Measurements from ENCODE around the gene DECR2.
"Not testable (repeated sequence)": the region's sequence is repeated elsewhere in the genome, so short reads cannot be mapped to it uniquely, and the experiment has no call there.

The DECR2 gene

GRCh38 chr16:367333-367903 lies 34.3 kb upstream of the DECR2 start:
- DNase-seq: no peak

GRCh38 chr16:368388-369158 lies 33.1 kb upstream of the DECR2 start:
- DNase-seq: no peak

GRCh38 chr16:369275-369865 lies 32.3 kb upstream of the DECR2 start:
- no peak for DNase-seq

- DNase-seq: no peak
These were observed 31.7 kb upstream of the DECR2 start for GRCh38 chr16:369866-370436.

GRCh38 chr16:370443-370842 lies 31.2 kb upstream of the DECR2 start, which contains the start of gene MRPL28:
TSS of gene MRPL28 (minus strand) at chr16:370538. CDS start at chr16:370218, 320 bp downstream.
- peak; percentile 96 for DNase-seq

- DNase-seq: no peak
These were observed 30.6 kb upstream of the DECR2 start for GRCh38 chr16:370979-371514.

GRCh38 chr16:371515-372301 lies 30.0 kb upstream of the DECR2 start:
- DNase-seq: no peak

GRCh38 chr16:372302-372983 lies 29.2 kb upstream of the DECR2 start:
- no peak for DNase-seq

- no peak for DNase-seq
These were observed 28.6 kb upstream of the DECR2 start for GRCh38 chr16:373020-373598.

- DNase-seq: no peak
These were observed 27.7 kb upstream of the DECR2 start for GRCh38 chr16:373848-374615.

GRCh38 chr16:374616-374926 lies 27.1 kb upstream of the DECR2 start:
- DNase-seq: no peak

- DNase-seq: no peak
These were observed 26.5 kb upstream of the DECR2 start for GRCh38 chr16:375212-375611.

GRCh38 chr16:375927-376816 lies 25.5 kb upstream of the DECR2 start:
- no peak for DNase-seq

GRCh38 chr16:376817-377418 lies 24.8 kb upstream of the DECR2 start:
- no peak for DNase-seq

- DNase-seq: no peak
These were observed 24.2 kb upstream of the DECR2 start for GRCh38 chr16:377419-377951.

- DNase-seq: not testable (repeated sequence)
These were observed 23.4 kb upstream of the DECR2 start for GRCh38 chr16:378113-378820.

GRCh38 chr16:378821-379182 lies 22.9 kb upstream of the DECR2 start:
- DNase-seq: no peak

GRCh38 chr16:379183-379960 lies 22.3 kb upstream of the DECR2 start:
- no peak for DNase-seq
